ENCODE data around the gene PLXND1. TPM values are rescaled to one million over a fixed set of nuclear protein-coding genes. Genes with fewer than 3 reads are reported as not detected.

PLXND1 gene
- total RNA-seq, 3 donors from 2014 or later (not counting 1 experiment from before 2014, with no cell fraction given), result 135 to 214 (median 189) TPM

DNA sequence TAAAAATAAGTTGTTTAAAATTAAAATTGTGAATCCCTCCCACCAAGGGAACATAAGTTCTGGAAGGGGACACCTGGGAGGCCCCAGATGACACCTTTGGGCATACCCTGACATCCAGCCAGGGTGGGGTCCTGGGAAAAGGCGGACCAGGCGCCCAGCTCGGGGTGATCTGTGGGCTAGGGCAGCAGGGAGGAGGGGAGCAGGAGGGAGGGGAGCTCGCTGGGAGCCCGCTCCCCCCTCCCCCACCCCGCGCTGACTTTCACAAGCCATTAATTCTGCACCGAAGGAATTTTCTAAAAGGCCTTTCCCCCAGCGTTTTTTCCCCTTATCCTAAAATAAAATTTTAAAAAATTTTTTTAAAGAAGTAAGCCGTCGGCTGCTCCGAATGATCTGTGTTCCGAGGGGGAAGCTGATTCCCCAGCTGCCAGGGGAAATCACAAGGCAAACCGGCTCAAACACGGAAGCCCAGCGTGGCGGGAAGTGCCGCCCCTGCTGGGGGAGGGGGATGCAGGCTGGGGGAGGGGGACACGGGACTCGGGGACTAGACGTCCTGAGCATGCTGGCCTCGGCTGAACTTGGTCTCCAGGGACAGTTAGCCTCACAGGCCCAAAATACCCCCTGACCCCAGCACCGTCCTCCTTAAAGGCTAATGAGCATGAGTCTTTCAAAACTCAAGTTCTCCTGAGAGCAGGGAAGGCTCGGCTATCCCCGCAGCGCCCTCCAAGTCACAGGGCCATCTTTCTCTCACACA, 13.9 kb downstream of the PLXND1 start:
- Histone ChIP-seq H3K36me3 (ENCODE audit: control insufficient read depth, insufficient read depth, low read length) (no peaks in the 10 kb centered on the region), H3K4me1 (ENCODE audit: control insufficient read depth, insufficient read depth, low read length) (peaks cover 84% of the 10 kb centered on the region), H3K27ac (ENCODE audit: low read length) (peak overlapping the region; percentile 11), H3K9me3 (ENCODE audit: control insufficient read depth, insufficient read depth, low read length) (no peaks in the 10 kb centered on the region), H3K27me3 (ENCODE audit: control insufficient read depth, insufficient read depth, low read length) (no peaks in the 10 kb centered on the region), H3K4me3 (ENCODE audit: low read length) (no peak overlapping the region)
- ATAC-seq (no peak), DNase-seq (no peak)
- no peak for TF ChIP-seq CTCF (IDR thresholded peaks at IDR 0.05)
- Mint-ChIP-seq H3K4me3 (peak overlapping the region; percentile 89), H3K4me1 (peaks cover 40 to 67% of the 10 kb centered on the region in 2 donors), H3K27ac (peak overlapping the region; percentile 92 to 93), H3K9me3 (no peaks in the 10 kb centered on the region), H3K36me3 (no peaks in the 10 kb centered on the region), H3K27me3 (ENCODE audit: low read depth in 2 of 2) (peaks cover 0 to 2% of the 10 kb centered on the region in 2 donors)
- WGBS (ENCODE audit: insufficient coverage), result 38% methylated on average over 19 of the region's 26 CpGs
- intact Hi-C loops (cut with micrococcal nuclease), result loop anchor here (2.0 kb wide), 1 partner anchor 16 kb away; no protein-coding TSS in a partner anchor

DNA sequence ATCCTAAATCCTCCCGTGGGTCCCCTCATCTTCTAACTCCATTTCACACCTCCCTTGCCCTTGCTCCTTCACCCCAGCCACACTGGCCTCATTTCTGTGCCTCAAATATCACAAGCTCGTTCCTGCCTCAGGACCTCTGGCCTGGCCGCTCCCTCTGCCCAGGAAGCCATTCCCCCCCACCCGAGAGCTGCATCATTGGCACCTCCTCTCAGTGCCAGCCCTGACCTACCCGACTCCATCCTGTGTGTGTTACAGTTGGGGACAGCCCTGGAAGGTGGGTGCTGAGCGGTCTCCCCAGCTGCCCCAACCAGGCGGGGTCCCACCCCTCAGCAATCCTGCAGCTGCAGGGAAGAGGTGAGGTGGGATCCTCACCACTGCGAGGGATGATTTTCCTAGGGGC, 14.5 kb downstream of the PLXND1 start:
- TF ChIP-seq CTCF (IDR thresholded peaks at IDR 0.05), result no peak
- Mint-ChIP-seq H3K9me3 (no peaks in the 10 kb centered on the region), H3K27ac (peak overlapping the region; percentile 4 to 72), H3K4me1 (peaks cover 41 to 65% of the 10 kb centered on the region in 2 donors), H3K4me3 (peak overlapping the region; percentile 55), H3K27me3 (ENCODE audit: low read depth in 2 of 2) (peaks cover 0 to 2% of the 10 kb centered on the region in 2 donors), H3K36me3 (no peaks in the 10 kb centered on the region)
- DNase-seq (no peak), ATAC-seq (peak in 1 of 3 donors; percentile 18)
- H3K27me3 ChIP-seq (ENCODE audit: control insufficient read depth, insufficient read depth, low read length), result no peaks in the 10 kb centered on the region
- H3K36me3 ChIP-seq (ENCODE audit: control insufficient read depth, insufficient read depth, low read length), result no peaks in the 10 kb centered on the region
- peaks cover 78% of the 10 kb centered on the region for H3K4me1 ChIP-seq (ENCODE audit: control insufficient read depth, insufficient read depth, low read length)
- WGBS (ENCODE audit: insufficient coverage), result 61% methylated on average over 7 of the region's 8 CpGs
- no peak overlapping the region for H3K4me3 ChIP-seq (ENCODE audit: low read length)
- intact Hi-C loops (cut with micrococcal nuclease), result loop anchor here (2.0 kb wide), 1 partner anchor 15 kb away; no protein-coding TSS in a partner anchor
- H3K27ac ChIP-seq (ENCODE audit: low read length), result no peak overlapping the region
- H3K9me3 ChIP-seq (ENCODE audit: control insufficient read depth, insufficient read depth, low read length), result no peaks in the 10 kb centered on the region

DNA sequence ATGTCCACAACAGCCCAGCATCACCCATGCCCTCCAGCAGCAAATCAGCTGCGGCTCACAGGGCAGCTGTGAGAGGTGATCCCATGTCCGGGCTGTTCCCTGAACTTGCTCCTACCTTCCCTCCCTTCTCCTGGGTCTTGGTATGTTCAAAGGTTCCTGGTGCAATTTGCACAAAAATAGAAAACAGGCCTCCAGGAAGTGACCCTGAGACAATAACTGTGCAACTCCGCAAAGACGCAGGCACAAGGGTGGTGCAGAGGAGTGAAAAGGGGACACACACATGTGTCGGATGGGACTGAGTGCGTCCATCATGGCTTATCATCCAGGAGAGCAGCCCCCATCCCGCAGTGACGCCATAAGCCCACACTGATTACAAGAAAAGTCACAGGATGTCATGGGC, 16.3 kb downstream of the PLXND1 start:
- H3K9me3 Mint-ChIP-seq, result no peaks in the 10 kb centered on the region
- Histone ChIP-seq H3K27ac (ENCODE audit: low read length) (no peak overlapping the region), H3K4me1 (ENCODE audit: control insufficient read depth, insufficient read depth, low read length) (peaks cover 61% of the 10 kb centered on the region), H3K9me3 (ENCODE audit: control insufficient read depth, insufficient read depth, low read length) (no peaks in the 10 kb centered on the region), H3K4me3 (ENCODE audit: low read length) (no peak overlapping the region), H3K36me3 (ENCODE audit: control insufficient read depth, insufficient read depth, low read length) (peaks cover 4% of the 10 kb centered on the region), H3K27me3 (ENCODE audit: control insufficient read depth, insufficient read depth, low read length) (no peaks in the 10 kb centered on the region)
- H3K4me1 Mint-ChIP-seq, result peaks cover 41 to 58% of the 10 kb centered on the region in 2 donors
- no peaks in the 10 kb centered on the region for H3K36me3 Mint-ChIP-seq
- peak overlapping the region in 1 of 2 donors; percentile 45 for H3K27ac Mint-ChIP-seq
- 76% methylated on average over 8 of the region's 8 CpGs for WGBS (ENCODE audit: insufficient coverage)
- intact Hi-C loops (cut with micrococcal nuclease), result no loop called here
- no peak for DNase-seq
- no peak for TF ChIP-seq CTCF (IDR thresholded peaks at IDR 0.05)
- no peak for ATAC-seq
- H3K4me3 Mint-ChIP-seq, result no peak overlapping the region
- peaks cover 0 to 2% of the 10 kb centered on the region in 2 donors for H3K27me3 Mint-ChIP-seq (ENCODE audit: low read depth in 2 of 2)
